Measurements from ENCODE around the gene CES2.
"Not testable (repeated sequence)": the region's sequence is repeated elsewhere in the genome, so short reads cannot be mapped to it uniquely, and the experiment has no call there.

The CES2 gene

DNA sequence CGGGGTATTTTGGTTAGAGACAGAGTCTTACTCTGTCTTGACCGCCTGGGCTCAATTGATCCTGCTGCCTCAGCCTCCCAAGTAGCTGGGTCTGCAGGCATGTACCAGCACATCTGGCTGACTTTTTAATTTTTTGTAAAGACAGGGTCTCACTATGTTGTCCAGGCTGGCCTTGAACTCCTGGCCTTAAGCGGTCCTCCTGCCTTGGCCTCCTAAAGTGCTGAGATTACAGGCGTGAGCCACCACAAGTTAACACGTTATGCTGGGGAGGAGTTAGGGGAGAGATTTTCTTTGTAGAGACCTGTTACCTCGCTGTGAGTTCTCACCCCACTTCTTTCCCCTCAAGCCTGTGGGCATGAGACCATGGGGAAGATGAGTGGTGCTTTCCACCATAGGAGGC is 51.2 kb downstream of the CES2 start:
- DNase-seq: no peak

- no peak for DNase-seq
Observed at GRCh38 chr16:66988197-66988788, 53.0 kb downstream of the CES2 start, which contains the start of gene CES4A. CES4A (plus strand) TSS chr16:66988589; CDS start chr16:66988773, 184 bp downstream.

GRCh38 chr16:66991545-66992077 is 56.3 kb downstream of the CES2 start:
- no peak for DNase-seq

DNA sequence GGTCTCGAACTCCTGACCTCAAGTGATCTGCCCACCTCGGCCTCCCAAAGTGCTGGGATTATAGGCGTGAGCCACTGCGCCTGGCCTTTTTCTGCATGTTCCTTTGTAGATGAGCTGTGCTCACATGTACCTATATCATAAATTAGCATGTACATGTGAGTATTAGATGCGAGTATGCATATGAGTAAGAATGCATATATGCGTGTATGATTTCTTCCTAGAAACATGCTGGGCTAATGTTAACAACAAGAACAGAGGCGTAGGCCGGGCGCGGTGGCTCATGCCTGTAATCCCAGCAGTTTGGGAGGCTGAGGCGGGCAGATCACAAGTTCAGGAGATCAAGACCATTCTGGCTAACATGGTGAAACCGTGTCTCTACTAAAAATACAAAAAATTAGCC is 58.2 kb downstream of the CES2 start:
- not testable (repeated sequence) for DNase-seq
